HG02973 (cell line): ENCODE measurements around the gene KRT80.

Experiments
- ATAC-seq: cut with Tn5 transposase; IDR thresholded peaks from one replicate; pipeline ENCODE4 v1.9.1; 2021; ENCODE audit warnings: moderate library complexity; ENCODE audit not compliant: unreplicated experiment

KRT80 gene

DNA sequence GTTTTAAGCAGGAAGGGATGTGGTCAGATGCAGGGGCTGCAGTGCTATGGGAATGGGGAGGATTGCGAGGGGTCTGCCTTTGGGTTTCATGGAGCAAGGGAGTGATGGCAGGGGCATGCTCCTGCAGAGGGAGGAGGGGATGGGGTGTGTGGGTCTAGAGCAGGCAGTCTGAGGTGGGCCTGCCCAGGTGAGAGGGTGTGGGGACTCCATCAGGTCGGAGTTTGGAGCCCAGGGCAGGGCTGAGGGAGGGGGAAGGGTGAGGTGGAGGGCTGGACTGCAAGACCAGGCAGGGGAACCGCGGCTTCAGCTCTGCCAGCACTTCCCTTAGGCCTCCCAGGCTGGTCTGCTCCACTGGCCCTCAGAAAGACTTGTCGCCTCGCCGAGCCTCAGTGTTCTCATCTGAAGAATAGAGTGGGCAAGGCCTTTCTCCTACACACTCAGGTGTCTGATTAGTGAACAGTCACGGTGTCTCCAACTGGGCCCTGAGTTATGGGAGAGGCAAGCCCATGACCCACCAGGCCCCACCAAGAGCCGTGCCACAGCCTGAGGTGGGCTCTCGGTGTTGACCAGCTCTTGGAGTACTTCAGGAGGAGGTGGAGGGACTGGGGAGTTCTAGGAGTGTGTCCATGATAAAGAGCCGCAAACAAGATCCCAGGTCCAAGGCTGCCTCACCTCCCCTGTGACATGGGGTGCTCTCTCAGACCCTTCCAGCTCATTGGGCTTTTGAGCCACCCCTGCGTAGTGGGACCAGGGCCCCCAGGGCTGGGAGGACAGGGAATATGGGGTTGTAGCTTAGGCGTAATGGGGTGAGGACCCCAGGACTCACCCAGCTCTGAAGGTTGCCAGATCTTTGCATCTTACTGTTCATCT lies 20.1 kb upstream of the KRT80 start:
- no peak for ATAC-seq

DNA sequence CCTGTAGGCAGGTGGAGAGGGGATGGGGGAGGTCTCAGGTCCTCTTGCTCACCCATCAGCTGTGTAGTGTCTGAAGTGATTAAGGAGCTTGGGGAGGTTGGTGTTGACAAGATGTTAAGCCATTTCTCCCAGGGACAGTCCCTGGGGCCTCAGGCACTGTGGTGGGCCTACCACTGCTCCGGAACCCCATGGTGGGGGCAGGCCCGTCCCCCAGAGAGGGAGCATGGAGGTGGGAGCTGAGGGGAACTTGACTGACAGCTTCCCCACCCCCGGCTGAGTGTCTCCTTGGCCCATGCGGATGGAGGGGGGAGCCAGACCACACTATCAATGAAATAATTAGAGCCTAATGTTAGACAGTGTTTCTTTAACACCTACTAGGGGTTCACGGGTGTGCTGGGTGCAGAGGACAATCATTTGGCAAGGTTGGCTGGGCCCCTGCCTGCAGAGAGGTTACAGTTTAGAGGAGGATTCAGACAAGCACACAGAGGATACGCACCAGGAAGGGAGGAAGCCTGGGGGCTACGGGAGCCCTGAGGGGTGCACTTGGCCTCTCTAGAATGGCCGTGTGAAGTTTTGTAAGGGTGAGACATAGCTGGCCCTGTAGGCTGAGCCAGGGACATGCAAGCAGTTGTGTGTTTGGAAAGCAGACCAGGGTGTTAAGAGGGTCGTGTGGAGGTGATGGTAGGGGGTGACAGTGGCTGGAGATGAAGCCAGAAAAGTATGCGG lies 19.3 kb upstream of the KRT80 start:
- ATAC-seq = no peak

DNA sequence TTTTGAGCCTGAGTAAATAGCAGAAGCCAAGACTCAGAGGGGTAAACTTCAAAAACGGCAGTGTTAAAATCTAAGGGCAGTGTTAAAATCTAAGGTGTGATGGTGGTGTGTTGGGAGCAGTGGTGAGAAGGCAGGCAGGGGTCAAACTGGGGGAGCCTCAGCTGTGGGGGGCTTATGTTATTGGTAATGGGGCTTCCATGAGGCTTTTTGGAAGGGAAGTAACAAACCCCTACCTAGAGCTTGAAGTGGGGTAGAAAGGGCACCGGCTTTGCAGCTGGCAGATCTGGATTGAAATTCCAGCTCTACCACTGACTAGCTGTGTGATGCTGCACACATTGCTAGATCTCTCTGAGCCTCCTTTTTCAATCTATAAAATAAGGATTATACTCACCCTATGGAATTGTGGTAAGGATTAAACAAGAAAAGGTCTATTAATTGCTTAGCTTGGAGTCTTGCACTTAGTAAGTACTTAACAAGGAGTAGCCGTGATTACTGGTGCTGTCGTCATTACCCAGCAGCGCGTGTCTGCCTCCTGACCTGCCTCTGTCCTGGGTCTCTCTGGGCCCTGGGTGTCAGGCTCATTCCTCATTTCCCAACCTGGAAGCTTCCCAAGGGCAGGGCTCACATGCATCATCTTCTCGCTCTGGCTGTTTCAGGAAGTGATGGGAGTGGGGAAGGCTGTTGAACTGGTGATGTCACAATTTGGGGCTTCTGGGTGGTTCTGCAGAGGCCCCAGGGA lies 18.5 kb upstream of the KRT80 start:
- no peak for ATAC-seq

GRCh38 chr12:52209321-52209720 lies 17.5 kb upstream of the KRT80 start:
- no peak for ATAC-seq

GRCh38 chr12:52208424-52209165 lies 16.8 kb upstream of the KRT80 start:
- no peak for ATAC-seq

GRCh38 chr12:52207895-52208294 lies 16.1 kb upstream of the KRT80 start:
- ATAC-seq = no peak

DNA sequence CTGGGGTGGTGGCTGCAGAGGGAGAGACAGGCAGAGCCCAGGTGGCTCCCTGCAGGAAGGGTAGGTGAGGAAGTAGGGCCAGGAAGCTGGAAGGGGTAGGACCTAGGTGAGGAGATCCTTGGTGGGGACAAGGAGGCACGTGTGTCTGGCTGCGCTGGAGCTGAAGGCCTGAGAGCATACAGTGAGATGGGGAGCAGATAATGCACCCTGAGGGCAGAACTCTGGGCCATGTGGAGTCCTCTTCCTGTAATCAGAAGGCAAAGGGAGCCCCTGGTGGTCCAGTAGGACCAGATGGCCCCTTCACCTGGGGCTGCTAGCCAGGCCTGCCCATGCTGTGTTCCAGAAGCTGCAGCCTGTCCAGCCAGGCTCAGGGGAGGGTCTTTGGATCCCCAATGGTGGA lies 15.3 kb upstream of the KRT80 start:
- ATAC-seq = no peak

GRCh38 chr12:52206304-52207040 lies 14.7 kb upstream of the KRT80 start:
- ATAC-seq = no peak

- ATAC-seq = no peak
Measured at GRCh38 chr12:52205612-52206303, 13.9 kb upstream of the KRT80 start.

DNA sequence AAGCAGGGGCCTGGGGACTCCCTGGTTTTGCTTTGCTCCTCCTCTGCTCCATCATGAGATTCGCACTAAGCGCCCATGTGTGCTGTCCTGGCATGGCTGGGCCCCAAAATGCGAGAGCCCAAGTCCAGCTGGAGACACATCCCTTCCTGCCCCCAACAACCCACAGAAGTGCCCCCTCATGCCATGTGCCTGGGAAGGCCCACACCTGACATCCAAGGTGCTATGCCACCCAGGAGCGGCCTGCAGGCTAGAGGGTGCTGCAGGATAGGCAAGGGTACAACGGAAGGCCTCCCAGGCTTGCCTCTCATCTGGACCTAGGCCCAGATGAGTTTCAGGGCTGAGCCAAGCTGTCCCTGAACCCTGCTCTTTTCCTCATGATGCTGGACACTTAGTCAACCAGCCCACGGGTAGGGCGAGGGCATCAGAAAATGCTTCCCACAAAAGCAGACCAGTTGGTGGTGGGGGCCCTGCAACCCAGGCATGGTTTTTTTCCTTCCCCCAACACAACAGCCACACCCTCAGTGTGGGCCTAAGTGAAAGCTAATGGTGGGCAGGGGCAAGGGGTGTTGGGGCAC lies 13.2 kb upstream of the KRT80 start:
- ATAC-seq = no peak

- ATAC-seq = no peak
Measured at GRCh38 chr12:52204095-52204930, 12.5 kb upstream of the KRT80 start.

- ATAC-seq = no peak
Measured at GRCh38 chr12:52203079-52203921, 11.5 kb upstream of the KRT80 start.

GRCh38 chr12:52202361-52203078 lies 10.7 kb upstream of the KRT80 start:
- no peak for ATAC-seq

GRCh38 chr12:52201451-52201839 lies 9.6 kb upstream of the KRT80 start:
- no peak for ATAC-seq

GRCh38 chr12:52200781-52201450 lies 9.1 kb upstream of the KRT80 start:
- ATAC-seq = no peak

GRCh38 chr12:52200086-52200780 lies 8.4 kb upstream of the KRT80 start:
- no peak for ATAC-seq
